ENCODE results near the gene HSPA9. TPM values are rescaled to one million over a fixed set of nuclear protein-coding genes. Genes with fewer than 3 reads are reported as not detected.

The HSPA9 gene
- total RNA-seq, 2 donors from 2014 or later, result 291 to 305 TPM

DNA sequence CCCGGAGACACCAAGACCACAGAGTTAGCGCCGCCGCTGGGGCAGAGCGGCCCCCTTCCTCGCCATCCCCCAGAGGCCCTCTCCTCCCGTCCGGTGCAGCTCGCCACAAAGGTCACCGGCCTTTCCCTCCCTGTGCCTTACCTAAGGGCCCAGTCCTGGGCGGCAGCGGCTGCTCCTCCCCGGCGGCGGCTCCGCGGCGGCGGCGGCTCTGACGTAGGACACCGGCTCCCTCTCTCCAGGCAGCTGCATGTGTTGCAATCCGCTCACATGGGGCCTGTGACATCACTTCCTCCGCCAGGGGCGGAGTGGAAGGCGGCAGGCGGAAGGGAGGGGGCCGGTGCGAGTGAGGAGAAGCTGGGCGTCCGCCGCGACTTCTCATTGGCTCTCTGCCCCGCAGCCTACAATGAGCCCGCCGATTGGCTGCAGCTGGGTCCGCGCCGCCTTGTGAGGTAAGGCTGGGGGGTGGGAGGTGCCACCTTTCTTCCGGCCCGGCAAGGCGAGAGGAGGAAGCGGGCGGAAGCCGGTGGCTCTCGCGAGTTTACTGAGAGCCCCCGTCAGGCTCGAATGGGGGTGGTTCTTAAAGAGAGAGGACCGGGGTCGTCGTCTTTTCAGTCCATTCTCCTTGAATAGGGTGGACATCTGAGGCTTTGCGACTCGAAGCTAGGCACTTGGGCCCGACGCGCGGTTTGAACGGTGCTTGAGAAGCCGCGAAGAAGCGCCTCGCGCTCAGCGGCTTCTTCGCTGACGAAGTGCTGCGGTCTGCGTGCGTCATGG is 32.1 kb downstream of the HSPA9 start, which contains the start of gene ETF1:
Gene ETF1, minus strand, starts transcription at position 281 of the 774 bp plus-strand sequence. CDS start 318 bp downstream, outside the sequence.
- Mint-ChIP-seq H3K27me3 (no peaks in the 10 kb centered on the region), H3K36me3 (ENCODE audit: low read depth) (peaks cover 6% of the 10 kb centered on the region), H3K27ac (peak within 1 kb of the TSS; percentile 100), H3K4me1 (peaks cover 50% of the 10 kb centered on the region), H3K4me3 (peak within 1 kb of the TSS; percentile 100)
- H3K9me3 ChIP-seq (ENCODE audit: control insufficient read depth, low read length, poor library complexity, severe bottlenecking), result no peaks in the 10 kb centered on the region
- DNase-seq (peak; percentile 98 to 99 (median 99)), ATAC-seq (peak; percentile 90)

GRCh38 chr5:138542180-138542955 is 32.8 kb downstream of the HSPA9 start:
- no peaks in the 10 kb centered on the region for H3K9me3 ChIP-seq (ENCODE audit: control insufficient read depth, low read length, poor library complexity, severe bottlenecking)
- DNase-seq (peak in 2 of 3 donors; percentile 11 to 12), ATAC-seq (peak; percentile 44)
- Mint-ChIP-seq H3K36me3 (ENCODE audit: low read depth) (peaks cover 6% of the 10 kb centered on the region), H3K27ac (peak overlapping the region; percentile 100), H3K4me1 (peaks cover 45% of the 10 kb centered on the region), H3K4me3 (peak overlapping the region; percentile 100), H3K27me3 (no peaks in the 10 kb centered on the region)

DNA sequence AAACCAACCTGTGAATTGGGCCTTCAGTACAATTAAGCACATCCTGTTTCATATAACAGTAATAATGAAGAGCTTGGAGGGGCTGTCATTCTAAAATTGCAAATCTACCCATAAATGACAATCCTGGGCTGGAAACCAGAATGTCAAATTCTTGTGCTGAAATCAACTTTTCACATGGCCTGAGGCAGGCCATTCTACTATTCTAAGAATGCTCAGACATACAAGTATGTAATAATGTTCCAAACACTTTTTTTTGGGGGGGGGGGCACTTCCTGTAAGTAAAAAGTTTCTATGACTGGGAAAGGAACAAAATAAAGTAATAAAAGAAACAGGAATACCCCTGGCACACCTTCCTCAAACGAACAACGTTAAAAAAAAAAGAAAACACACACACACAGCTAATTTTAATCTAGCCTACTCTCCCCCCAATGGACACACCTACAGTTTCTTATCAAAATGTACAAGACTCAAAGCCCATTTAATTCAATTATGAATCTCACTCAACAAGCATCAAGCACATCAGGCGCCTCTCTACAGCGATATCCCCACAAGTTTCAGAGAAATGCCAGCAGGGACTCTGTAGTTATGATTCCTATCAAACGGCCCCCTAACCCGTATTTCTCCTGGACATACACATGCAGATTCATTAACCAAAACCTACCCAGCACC is 33.6 kb downstream of the HSPA9 start:
- Mint-ChIP-seq H3K4me3 (peak overlapping the region; percentile 100), H3K36me3 (ENCODE audit: low read depth) (peaks cover 6% of the 10 kb centered on the region), H3K27ac (peak overlapping the region; percentile 100), H3K4me1 (peaks cover 49% of the 10 kb centered on the region), H3K27me3 (no peaks in the 10 kb centered on the region)
- DNase-seq, result no peak
- no peak for ATAC-seq
- no peaks in the 10 kb centered on the region for H3K9me3 ChIP-seq (ENCODE audit: control insufficient read depth, low read length, poor library complexity, severe bottlenecking)

- no peaks in the 10 kb centered on the region for H3K9me3 ChIP-seq (ENCODE audit: control insufficient read depth, low read length, poor library complexity, severe bottlenecking)
- ATAC-seq (no peak), DNase-seq (no peak)
- Mint-ChIP-seq H3K27me3 (no peaks in the 10 kb centered on the region), H3K27ac (no peak overlapping the region), H3K36me3 (ENCODE audit: low read depth) (peaks cover 8% of the 10 kb centered on the region), H3K4me3 (no peak overlapping the region), H3K4me1 (peaks cover 47% of the 10 kb centered on the region)
These were observed 35.4 kb downstream of the HSPA9 start for GRCh38 chr5:138539791-138540190.

DNA sequence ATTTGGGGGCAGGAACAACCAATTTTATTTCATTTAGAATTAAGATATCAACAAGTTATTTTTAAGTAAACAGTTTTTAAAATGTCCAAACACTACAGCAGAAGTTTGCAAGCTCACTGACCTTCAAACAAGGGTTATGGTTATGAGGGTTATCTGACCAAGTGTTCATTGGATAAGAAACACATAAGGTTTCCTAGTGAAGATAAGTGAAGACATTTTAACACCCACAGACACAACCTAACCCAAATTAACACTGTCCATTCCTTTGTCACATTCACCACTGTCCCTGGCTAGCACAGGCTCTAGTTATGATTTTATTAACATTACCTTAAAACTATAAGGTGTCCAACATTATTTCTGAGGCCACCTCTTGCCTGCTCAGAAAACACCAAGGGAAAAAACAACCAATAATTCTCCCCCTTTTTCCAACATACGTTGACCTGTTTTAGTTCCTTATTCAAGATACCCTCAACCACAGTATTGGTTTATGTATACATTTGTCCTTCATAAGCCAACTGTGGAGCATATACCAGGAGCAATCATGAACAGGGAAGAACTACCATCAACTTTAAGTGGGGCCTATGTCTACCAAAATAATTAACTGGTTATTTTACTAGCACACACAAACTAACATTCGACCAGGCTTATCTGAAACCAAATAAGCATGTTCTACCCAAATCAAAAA is 36.1 kb downstream of the HSPA9 start:
- no peaks in the 10 kb centered on the region for H3K27me3 Mint-ChIP-seq
- H3K4me3 Mint-ChIP-seq, result no peak overlapping the region
- H3K4me1 Mint-ChIP-seq, result peaks cover 43% of the 10 kb centered on the region
- DNase-seq (no peak), ATAC-seq (no peak)
- H3K27ac Mint-ChIP-seq, result no peak overlapping the region
- H3K9me3 ChIP-seq (ENCODE audit: control insufficient read depth, low read length, poor library complexity, severe bottlenecking), result no peaks in the 10 kb centered on the region
- H3K36me3 Mint-ChIP-seq (ENCODE audit: low read depth), result peaks cover 4% of the 10 kb centered on the region

DNA sequence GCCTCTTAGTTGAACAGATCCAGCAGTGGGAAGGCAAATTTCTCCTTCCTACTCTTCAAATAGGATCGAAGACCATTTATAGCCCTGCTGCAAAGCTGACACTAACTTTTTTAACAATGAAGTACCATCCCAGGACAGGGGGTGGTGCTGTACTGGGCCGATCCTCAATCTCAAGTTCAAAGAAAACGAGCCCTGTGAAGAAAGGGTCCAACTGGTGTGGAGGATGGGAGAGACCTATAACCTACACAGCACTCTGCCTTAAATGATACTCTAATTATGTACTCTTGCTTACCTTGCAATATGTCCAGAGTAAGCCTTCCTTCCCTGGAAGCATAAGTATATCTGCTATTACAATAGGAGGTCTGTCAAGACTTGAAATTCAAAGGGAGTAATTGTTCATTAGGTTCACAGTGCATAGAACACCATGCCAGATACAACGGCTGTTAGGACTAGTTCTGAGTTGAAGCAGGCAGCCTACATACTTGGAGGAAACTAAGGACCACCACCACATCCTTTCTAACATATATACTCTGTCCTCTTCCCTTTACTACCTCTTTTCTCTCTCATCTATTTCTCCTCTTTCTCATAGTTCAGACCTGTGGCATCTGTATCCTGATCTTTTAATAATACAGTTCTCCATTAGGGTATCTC is 38.4 kb downstream of the HSPA9 start:
- no peak for DNase-seq
- Mint-ChIP-seq H3K4me3 (no peak overlapping the region), H3K27me3 (no peaks in the 10 kb centered on the region), H3K27ac (no peak overlapping the region), H3K4me1 (peaks cover 47% of the 10 kb centered on the region), H3K36me3 (ENCODE audit: low read depth) (peaks cover 4% of the 10 kb centered on the region)
- peak; percentile 73 for ATAC-seq
- H3K9me3 ChIP-seq (ENCODE audit: control insufficient read depth, low read length, poor library complexity, severe bottlenecking), result no peaks in the 10 kb centered on the region

- Mint-ChIP-seq H3K36me3 (ENCODE audit: low read depth) (peaks cover 4% of the 10 kb centered on the region), H3K4me3 (no peak overlapping the region), H3K27ac (no peak overlapping the region), H3K27me3 (no peaks in the 10 kb centered on the region), H3K4me1 (peaks cover 44% of the 10 kb centered on the region)
- ATAC-seq, result peak; percentile 3
- H3K9me3 ChIP-seq (ENCODE audit: control insufficient read depth, low read length, poor library complexity, severe bottlenecking), result no peaks in the 10 kb centered on the region
- DNase-seq, result no peak
These were observed 39.0 kb downstream of the HSPA9 start for GRCh38 chr5:138536215-138536614.

GRCh38 chr5:138533973-138534941 is 40.9 kb downstream of the HSPA9 start:
- H3K36me3 Mint-ChIP-seq (ENCODE audit: low read depth), result peaks cover 4% of the 10 kb centered on the region

DNA sequence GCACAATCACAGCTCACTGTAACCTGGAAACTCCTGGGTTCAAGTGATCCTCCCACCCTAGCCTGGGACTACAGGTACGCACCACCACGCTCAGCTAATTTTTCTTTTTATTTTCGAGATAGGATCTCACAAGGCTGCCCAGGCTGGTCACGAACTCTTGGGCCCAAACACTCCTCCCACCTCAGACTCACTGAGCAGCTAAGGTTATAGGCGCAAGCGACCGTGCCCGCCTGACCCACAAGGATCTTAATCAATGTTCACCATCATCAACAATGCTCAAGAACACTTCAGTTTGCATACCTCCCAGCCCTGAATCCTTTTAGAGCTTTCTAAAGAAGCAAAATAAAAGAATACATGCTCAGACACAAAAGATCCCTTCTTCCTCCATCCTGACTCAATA is 45.4 kb downstream of the HSPA9 start:
- DNase-seq (no peak), ATAC-seq (no peak)
- Mint-ChIP-seq H3K4me1 (peaks cover 41% of the 10 kb centered on the region), H3K36me3 (ENCODE audit: low read depth) (peaks cover 3% of the 10 kb centered on the region), H3K4me3 (no peak overlapping the region), H3K27me3 (no peaks in the 10 kb centered on the region), H3K27ac (peak overlapping the region; percentile 54)
- no peaks in the 10 kb centered on the region for H3K9me3 ChIP-seq (ENCODE audit: control insufficient read depth, low read length, poor library complexity, severe bottlenecking)

More at GRCh38 chr5:138533973-138534941, 40.9 kb downstream of the HSPA9 start:
- no peak overlapping the region for H3K4me3 Mint-ChIP-seq
- H3K27me3 Mint-ChIP-seq, result no peaks in the 10 kb centered on the region
- no peaks in the 10 kb centered on the region for H3K9me3 ChIP-seq (ENCODE audit: control insufficient read depth, low read length, poor library complexity, severe bottlenecking)
- H3K4me1 Mint-ChIP-seq, result peaks cover 45% of the 10 kb centered on the region
- ATAC-seq, result no peak
- H3K27ac Mint-ChIP-seq, result no peak overlapping the region
- no peak for DNase-seq

- DNase-seq (no peak), ATAC-seq (no peak)
- peaks cover 3% of the 10 kb centered on the region for H3K36me3 Mint-ChIP-seq (ENCODE audit: low read depth)
- H3K9me3 ChIP-seq (ENCODE audit: control insufficient read depth, low read length, poor library complexity, severe bottlenecking), result no peaks in the 10 kb centered on the region
- no peak overlapping the region for H3K4me3 Mint-ChIP-seq
- H3K27ac Mint-ChIP-seq, result no peak overlapping the region
- H3K4me1 Mint-ChIP-seq, result peaks cover 37% of the 10 kb centered on the region
- H3K27me3 Mint-ChIP-seq, result no peaks in the 10 kb centered on the region
These were observed 46.3 kb downstream of the HSPA9 start for GRCh38 chr5:138528744-138529469.

DNA sequence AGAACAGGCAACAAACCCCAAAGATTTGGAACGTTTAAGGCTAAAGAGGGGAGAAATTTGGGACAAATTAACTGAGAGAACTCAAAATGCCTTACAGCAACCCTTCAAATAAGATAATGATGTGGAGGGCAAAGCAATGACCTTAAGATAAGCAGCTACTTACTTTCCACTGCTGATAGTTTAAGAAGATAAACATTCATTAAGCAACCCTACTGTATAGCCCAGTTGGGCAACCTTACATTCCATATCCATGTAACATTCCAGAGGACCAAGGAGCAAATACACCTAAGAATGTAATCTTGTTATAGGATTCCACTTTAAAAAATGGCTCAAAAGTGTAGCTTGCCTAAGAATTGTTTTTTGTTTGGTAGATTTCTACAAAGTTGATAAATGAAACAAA is 47.0 kb downstream of the HSPA9 start:
- DNase-seq, result no peak
- Mint-ChIP-seq H3K36me3 (ENCODE audit: low read depth) (peaks cover 4% of the 10 kb centered on the region), H3K4me3 (no peak overlapping the region), H3K27ac (peak overlapping the region; percentile 69), H3K4me1 (peaks cover 35% of the 10 kb centered on the region), H3K27me3 (no peaks in the 10 kb centered on the region)
- ATAC-seq, result no peak
- H3K9me3 ChIP-seq (ENCODE audit: control insufficient read depth, low read length, poor library complexity, severe bottlenecking), result no peaks in the 10 kb centered on the region

Data from T-helper 17 cell (primary cell).